Measurements from ENCODE around the gene RBM10. TPM values are rescaled to one million over a fixed set of nuclear protein-coding genes. Genes with fewer than 3 reads are reported as not detected.

Gene RBM10
- total and polyA plus RNA-seq, 2 experiments from 2014 or later: 39.5 to 101 TPM

DNA sequence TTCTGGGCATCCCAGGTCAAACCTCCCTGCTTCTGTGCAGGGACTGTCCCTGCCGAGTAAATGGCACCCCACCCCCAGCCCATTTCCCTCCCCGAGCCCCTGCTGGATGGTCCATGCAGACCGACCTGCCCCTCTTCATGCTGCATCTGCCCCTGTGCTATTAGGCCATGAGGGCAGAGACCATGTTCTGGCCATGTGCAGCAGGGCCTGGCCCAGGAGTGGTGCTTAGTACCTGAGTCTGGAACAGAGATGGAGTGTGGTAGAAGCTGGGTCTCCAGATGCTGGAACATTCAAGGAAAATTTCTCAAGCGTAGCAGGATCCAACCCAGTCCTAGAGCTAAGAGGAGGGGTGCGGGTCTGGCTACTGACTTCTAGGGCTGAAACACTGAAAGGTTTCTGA, 33.3 kb downstream of the RBM10 start:
- no peaks in the 10 kb centered on the region for H3K4me1 ChIP-seq (ENCODE audit: insufficient read depth)
- H3K4me3 Mint-ChIP-seq: no peak overlapping the region
- no peak overlapping the region for H2AFZ ChIP-seq
- H3K9me2 ChIP-seq (ENCODE audit: insufficient read depth): no peaks in the 10 kb centered on the region
- peaks cover 36% of the 10 kb centered on the region for H3K36me3 Mint-ChIP-seq (ENCODE audit: low read depth)
- no peak for DNase-seq (ENCODE audit: low spot score)
- peaks cover 4% of the 10 kb centered on the region for H3K27me3 Mint-ChIP-seq (ENCODE audit: insufficient read depth, low read depth, poor library complexity)
- H3K4me3 ChIP-seq: no peak overlapping the region
- H3K4me2 ChIP-seq: no peak overlapping the region
- H3K27ac Mint-ChIP-seq: no peak overlapping the region
- H3F3A ChIP-seq (replicated peaks; ENCODE audit: low read depth): no peaks in the 10 kb centered on the region
- H3K4me1 Mint-ChIP-seq: no peaks in the 10 kb centered on the region
- TF ChIP-seq EZH2phosphoT487 (IDR thresholded peaks at IDR 0.05; ENCODE audit: unreplicated experiment): no peak
- TF ChIP-seq ZNF114 (CRISPR knock-in tag; IDR thresholded peaks at IDR 0.05): no peak
- TF ChIP-seq, protein P1, sequence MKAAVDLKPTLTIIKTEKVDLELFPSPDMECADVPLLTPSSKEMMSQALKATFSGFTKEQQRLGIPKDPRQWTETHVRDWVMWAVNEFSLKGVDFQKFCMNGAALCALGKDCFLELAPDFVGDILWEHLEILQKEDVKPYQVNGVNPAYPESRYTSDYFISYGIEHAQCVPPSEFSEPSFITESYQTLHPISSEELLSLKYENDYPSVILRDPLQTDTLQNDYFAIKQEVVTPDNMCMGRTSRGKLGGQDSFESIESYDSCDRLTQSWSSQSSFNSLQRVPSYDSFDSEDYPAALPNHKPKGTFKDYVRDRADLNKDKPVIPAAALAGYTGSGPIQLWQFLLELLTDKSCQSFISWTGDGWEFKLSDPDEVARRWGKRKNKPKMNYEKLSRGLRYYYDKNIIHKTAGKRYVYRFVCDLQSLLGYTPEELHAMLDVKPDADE (IDR thresholded peaks at IDR 0.05): no peak
- no peaks in the 10 kb centered on the region for H3K9me3 Mint-ChIP-seq
- no peak for ATAC-seq
- no peaks in the 10 kb centered on the region for H3K79me2 ChIP-seq (replicated peaks; ENCODE audit: insufficient read depth)
- H3K27me3 ChIP-seq (ENCODE audit: insufficient read depth): no peaks in the 10 kb centered on the region
- 0 out of 2 replicates have a peak, but pooled peaks cover 3% of the 10 kb centered on the region for H3K36me3 ChIP-seq (ENCODE audit: insufficient read depth)
- H3K27ac ChIP-seq (ENCODE audit: low read depth): no peak overlapping the region
- H4K20me1 ChIP-seq (replicated peaks; ENCODE audit: insufficient read depth): no peaks in the 10 kb centered on the region

DNA sequence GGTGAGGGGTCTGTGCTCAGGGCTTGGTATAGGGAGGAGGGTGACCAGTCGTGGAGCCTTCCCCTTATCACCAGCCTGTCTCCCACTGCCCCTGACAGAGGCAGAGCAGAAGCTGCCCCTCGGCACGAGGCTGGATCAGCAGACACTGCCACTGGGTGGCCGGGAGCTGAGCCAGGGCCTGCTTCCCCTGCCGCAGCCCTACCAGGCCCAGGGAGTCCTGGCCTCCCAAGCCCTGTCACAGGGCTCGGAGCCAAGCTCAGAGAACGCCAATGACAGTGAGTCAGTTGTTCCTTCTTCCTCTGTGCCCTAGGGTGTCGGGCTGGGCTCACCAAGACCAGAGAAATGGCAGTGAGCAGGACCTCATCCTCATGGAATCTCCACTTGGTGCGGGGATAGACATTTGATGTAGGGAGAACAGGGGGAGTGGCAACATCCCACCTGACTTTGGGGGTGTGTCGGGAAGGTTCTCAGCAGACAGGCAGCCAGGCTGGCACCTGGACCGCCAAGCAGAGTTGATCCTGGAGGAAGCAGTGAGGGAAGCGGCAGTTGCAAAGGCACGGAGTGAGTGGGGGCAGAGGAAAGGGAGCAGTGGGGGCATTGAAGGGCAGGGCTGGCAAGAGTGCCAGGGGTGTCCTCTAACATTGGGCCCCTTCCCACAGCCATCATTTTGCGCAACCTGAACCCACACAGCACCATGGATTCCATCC, 34.4 kb downstream of the RBM10 start:
- no peak for ATAC-seq
- H3K9me3 Mint-ChIP-seq: no peaks in the 10 kb centered on the region
- TF ChIP-seq NANOG (IDR thresholded peaks at IDR 0.05; ENCODE audit: borderline replicate concordance) (no peak), EZH2 (IDR thresholded peaks at IDR 0.05; ENCODE audit: low read depth, unreplicated experiment) (no peak), POLR2AphosphoS5 (IDR thresholded peaks at IDR 0.05; ENCODE audit: low read depth) (no peak), EZH2phosphoT487 (IDR thresholded peaks at IDR 0.05; ENCODE audit: unreplicated experiment) (no peak), JUNB (IDR thresholded peaks at IDR 0.05; ENCODE audit: unreplicated experiment) (no peak), STAT1 (IDR thresholded peaks at IDR 0.05; ENCODE audit: unreplicated experiment) (no peak), ZNF331 (CRISPR knock-in tag; IDR thresholded peaks at IDR 0.05; ENCODE audit: low read depth) (no peak)
- TF ChIP-seq, protein P2, sequence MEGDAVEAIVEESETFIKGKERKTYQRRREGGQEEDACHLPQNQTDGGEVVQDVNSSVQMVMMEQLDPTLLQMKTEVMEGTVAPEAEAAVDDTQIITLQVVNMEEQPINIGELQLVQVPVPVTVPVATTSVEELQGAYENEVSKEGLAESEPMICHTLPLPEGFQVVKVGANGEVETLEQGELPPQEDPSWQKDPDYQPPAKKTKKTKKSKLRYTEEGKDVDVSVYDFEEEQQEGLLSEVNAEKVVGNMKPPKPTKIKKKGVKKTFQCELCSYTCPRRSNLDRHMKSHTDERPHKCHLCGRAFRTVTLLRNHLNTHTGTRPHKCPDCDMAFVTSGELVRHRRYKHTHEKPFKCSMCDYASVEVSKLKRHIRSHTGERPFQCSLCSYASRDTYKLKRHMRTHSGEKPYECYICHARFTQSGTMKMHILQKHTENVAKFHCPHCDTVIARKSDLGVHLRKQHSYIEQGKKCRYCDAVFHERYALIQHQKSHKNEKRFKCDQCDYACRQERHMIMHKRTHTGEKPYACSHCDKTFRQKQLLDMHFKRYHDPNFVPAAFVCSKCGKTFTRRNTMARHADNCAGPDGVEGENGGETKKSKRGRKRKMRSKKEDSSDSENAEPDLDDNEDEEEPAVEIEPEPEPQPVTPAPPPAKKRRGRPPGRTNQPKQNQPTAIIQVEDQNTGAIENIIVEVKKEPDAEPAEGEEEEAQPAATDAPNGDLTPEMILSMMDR (conservative IDR thresholded peaks at IDR 0.05; ENCODE audit: low read depth in 2 of 2): no peak
- TF ChIP-seq, protein P3, sequence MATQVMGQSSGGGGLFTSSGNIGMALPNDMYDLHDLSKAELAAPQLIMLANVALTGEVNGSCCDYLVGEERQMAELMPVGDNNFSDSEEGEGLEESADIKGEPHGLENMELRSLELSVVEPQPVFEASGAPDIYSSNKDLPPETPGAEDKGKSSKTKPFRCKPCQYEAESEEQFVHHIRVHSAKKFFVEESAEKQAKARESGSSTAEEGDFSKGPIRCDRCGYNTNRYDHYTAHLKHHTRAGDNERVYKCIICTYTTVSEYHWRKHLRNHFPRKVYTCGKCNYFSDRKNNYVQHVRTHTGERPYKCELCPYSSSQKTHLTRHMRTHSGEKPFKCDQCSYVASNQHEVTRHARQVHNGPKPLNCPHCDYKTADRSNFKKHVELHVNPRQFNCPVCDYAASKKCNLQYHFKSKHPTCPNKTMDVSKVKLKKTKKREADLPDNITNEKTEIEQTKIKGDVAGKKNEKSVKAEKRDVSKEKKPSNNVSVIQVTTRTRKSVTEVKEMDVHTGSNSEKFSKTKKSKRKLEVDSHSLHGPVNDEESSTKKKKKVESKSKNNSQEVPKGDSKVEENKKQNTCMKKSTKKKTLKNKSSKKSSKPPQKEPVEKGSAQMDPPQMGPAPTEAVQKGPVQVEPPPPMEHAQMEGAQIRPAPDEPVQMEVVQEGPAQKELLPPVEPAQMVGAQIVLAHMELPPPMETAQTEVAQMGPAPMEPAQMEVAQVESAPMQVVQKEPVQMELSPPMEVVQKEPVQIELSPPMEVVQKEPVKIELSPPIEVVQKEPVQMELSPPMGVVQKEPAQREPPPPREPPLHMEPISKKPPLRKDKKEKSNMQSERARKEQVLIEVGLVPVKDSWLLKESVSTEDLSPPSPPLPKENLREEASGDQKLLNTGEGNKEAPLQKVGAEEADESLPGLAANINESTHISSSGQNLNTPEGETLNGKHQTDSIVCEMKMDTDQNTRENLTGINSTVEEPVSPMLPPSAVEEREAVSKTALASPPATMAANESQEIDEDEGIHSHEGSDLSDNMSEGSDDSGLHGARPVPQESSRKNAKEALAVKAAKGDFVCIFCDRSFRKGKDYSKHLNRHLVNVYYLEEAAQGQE (IDR thresholded peaks at IDR 0.05; ENCODE audit: unreplicated experiment): no peak

More for the DNA sequence above, 34.4 kb downstream of the RBM10 start:
- Mint-ChIP-seq H3K36me3 (ENCODE audit: low read depth) (peaks cover 36% of the 10 kb centered on the region), H3K4me1 (no peaks in the 10 kb centered on the region), H3K4me3 (no peak overlapping the region), H3K27ac (no peak overlapping the region), H3K27me3 (ENCODE audit: insufficient read depth, low read depth, poor library complexity) (peaks cover 4% of the 10 kb centered on the region)
- H3K9me2 ChIP-seq (ENCODE audit: insufficient read depth): no peaks in the 10 kb centered on the region
- H3K79me2 ChIP-seq (replicated peaks; ENCODE audit: insufficient read depth): no peaks in the 10 kb centered on the region
- no peaks in the 10 kb centered on the region for H3K27me3 ChIP-seq (ENCODE audit: insufficient read depth)
- no peak overlapping the region for H3K4me3 ChIP-seq
- no peaks in the 10 kb centered on the region for H3K4me1 ChIP-seq (ENCODE audit: insufficient read depth)
- H3F3A ChIP-seq (replicated peaks; ENCODE audit: low read depth): no peaks in the 10 kb centered on the region
- H2AFZ ChIP-seq: no peak overlapping the region
- 0 out of 2 replicates have a peak, but pooled peaks cover 3% of the 10 kb centered on the region for H3K36me3 ChIP-seq (ENCODE audit: insufficient read depth)
- H3K4me2 ChIP-seq: no peak overlapping the region
- no peak overlapping the region for H3K27ac ChIP-seq (ENCODE audit: low read depth)
- no peak for DNase-seq (ENCODE audit: low spot score)
- H4K20me1 ChIP-seq (replicated peaks; ENCODE audit: insufficient read depth): no peaks in the 10 kb centered on the region

Data from GM23338 (cell line).